Measurements from ENCODE around the gene PIGZ. TPM values are rescaled to one million over a fixed set of nuclear protein-coding genes. Genes with fewer than 3 reads are reported as not detected.

Gene PIGZ
- total RNA-seq, 4 donors from 2014 or later = 2.3 to 8.0 (median 4.4) TPM

- TF ChIP-seq POLR2A (IDR thresholded peaks at IDR 0.05) (no peak), CTCF (IDR thresholded peaks at IDR 0.05) (no peak)
- intact Hi-C loops (cut with DNase I; ENCODE audit: low total_unique reads) = no loop called here
- WGBS, 2 donors = 89 to 90% methylated on average over 15 of the region's 15 CpGs
- peak in 1 of 2 donors; percentile 57 for DNase-seq (ENCODE audit: low spot score in 2 of 2)
- no peak overlapping the region for H3K4me3 ChIP-seq (ENCODE audit: low read depth, poor library complexity, severe bottlenecking)
Observed at GRCh38 chr3:196970547-196971093, 2.0 kb upstream of the PIGZ start.

DNA sequence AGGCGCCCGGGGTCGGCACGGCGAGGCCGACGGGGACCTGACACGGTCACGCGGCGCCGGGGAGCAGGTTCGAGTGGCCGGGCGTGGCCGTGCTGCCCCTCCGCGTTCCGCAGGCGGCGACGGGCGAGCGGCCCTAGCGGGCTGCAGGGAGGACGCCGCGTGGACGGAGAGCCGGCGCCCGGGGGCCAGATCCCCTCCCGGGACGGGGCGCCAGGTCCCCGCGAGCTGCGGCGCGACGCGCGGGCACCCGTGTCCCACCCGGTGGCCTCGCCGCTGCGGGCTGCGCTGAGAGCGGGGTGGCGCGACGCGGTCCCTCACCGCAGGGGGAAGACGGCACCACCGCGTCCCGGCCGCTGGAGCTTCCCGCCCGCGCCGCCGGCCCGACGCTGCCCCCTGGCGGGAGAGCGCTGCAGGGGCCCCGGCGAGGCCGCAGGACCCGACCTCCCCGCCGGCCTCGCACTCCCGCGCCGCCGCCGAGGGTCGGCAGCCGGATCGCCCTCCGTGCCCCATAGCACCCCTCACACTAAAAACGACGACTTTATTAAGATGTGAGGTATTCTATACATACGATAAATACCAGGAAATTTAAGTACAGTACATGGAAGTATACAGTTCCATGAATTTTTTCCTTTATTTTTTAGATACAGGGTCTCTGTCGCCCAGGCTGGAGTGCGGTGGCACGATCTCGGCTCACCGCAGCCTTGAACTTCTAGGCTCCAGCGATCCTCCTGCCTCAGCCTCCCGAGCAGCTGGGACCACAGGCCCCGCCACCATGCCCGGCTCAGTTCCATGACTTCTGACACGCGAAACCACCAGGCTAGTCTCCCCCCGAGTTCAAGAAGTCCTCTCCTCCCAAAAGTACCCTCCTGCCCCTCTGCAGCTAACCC lies 1.3 kb upstream of the PIGZ start:
- intact Hi-C loops (cut with DNase I; ENCODE audit: low total_unique reads) = loop anchor here (10.0 kb wide), 1 partner anchor 135 kb away; no protein-coding TSS in a partner anchor
- peak in 1 of 2 donors; percentile 88 for DNase-seq (ENCODE audit: low spot score in 2 of 2)
- no peak for TF ChIP-seq CTCF (IDR thresholded peaks at IDR 0.05)
- TF ChIP-seq POLR2A (IDR thresholded peaks at IDR 0.05) = no peak
- H3K4me3 ChIP-seq (ENCODE audit: low read depth, poor library complexity, severe bottlenecking) = peak overlapping the region; percentile 78
- WGBS, 2 donors = 20 to 23% methylated on average over 38 to 39 of the region's 100 CpGs

DNA sequence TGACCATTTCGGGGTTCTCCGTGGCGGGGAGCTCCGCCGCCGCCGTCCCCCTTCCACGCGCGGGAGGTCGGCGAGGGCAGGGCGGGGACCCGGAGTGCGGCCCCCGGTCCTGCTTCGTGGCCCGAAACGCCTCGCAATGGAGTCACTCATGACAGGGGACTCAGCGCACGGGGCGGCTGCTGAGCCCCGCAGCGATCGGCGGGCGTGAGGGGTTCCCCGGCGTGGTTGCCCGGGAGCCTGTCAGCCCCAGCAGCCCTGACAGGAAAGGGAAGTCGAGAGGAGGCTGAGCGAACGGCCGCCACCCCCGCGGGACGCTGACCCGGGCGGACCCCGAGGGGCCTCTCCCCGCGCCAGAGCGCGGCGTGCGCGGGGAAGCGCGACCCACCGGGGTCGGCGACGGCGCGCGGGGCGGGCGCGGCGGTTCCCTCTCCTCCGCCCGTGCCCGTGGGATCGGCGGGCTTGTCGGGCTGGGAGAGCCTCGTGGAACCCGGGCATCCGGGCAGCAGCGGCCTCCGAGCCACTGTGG lies 564 bp upstream of the PIGZ start:
- TF ChIP-seq CTCF (IDR thresholded peaks at IDR 0.05) (no peak), POLR2A (IDR thresholded peaks at IDR 0.05) (no peak)
- intact Hi-C loops (cut with DNase I; ENCODE audit: low total_unique reads) = loop anchor here (10.0 kb wide), 1 partner anchor 134 kb away; no protein-coding TSS in a partner anchor
- WGBS, 2 donors = 1% methylated on average over 30 of the region's 72 CpGs; no CpG with 5 or more reads in 1 of the 2 donors
- DNase-seq (ENCODE audit: low spot score in 2 of 2) = peak in 1 of 2 donors; percentile 84
- peak overlapping the region; percentile 78 for H3K4me3 ChIP-seq (ENCODE audit: low read depth, poor library complexity, severe bottlenecking)

GRCh38 chr3:196967412-196968232 lies 1.0 kb downstream of the PIGZ start:
- no peak for TF ChIP-seq CTCF (IDR thresholded peaks at IDR 0.05)
- no peak for TF ChIP-seq POLR2A (IDR thresholded peaks at IDR 0.05)
- H3K4me3 ChIP-seq (ENCODE audit: low read depth, poor library complexity, severe bottlenecking) = no peak overlapping the region
- intact Hi-C loops (cut with DNase I; ENCODE audit: low total_unique reads) = loop anchor here (10.0 kb wide), 1 partner anchor 133 kb away; no protein-coding TSS in a partner anchor
- WGBS, 2 donors = 70 to 74% methylated on average over 35 of the region's 35 CpGs
- peak in 1 of 2 donors; percentile 76 for DNase-seq (ENCODE audit: low spot score in 2 of 2)

Measured in lower leg skin (tissue), 4 donors.